Activated naive CD4-positive, alpha-beta T cell treated with anti-CD3 and anti-CD28 coated beads, Interleukin-2, amount 50 U/mL, for 16 hours (primary cell): ENCODE results near the gene PRORP.
"Not testable (repeated sequence)": the region's sequence is repeated elsewhere in the genome, so short reads cannot be mapped to it uniquely, and the experiment has no call there.

Experiments
- DNase-seq: peaks from one replicate; pipeline ENCODE4 v3.0.0-alpha.2; 2020

PRORP gene

DNA sequence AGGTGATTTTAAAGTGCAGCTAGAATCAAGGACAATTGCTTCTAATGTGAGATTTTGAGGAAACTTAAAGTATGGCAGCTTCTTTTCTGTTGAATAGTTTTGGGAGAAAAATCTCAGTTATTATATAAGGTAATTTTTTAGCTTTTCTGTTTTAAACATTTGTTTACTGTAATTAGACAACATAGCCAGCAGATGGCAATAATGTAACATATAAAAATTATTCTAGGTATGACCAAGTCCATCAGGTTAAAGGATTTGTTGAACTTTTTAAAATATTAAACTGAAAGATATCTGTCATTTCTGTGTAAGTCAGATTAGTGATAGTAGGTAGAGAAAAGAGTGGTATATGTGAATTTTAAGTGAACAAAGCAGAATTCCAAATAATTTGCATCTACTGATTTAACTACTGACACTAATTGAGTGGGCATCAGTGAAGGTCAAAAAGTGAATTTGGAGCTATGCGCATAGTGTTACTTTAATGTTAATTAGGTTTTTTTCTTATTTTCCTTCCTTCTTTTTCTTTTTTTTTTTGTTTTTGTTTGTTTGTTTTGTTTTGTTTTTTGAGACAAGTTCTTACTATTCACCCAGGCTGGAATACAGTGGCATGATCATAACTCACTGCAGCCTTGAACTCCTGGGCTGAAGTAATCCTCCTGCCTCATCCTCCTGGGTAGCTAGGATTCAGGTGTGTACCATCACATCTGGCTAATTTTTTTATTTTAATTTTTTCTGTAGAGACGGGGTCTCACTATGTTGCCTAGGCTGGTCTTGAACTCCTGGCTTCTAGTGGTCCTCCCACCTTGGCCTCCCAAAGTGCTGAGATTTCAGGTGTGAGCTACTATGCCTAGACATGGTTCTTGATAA lies 18.6 kb downstream of the PRORP start:
- no peak for DNase-seq

GRCh38 chr14:35144029-35144428 lies 21.7 kb downstream of the PRORP start:
- DNase-seq: no peak

- no peak for DNase-seq
These were observed 24.4 kb downstream of the PRORP start for GRCh38 chr14:35146711-35147149.

DNA sequence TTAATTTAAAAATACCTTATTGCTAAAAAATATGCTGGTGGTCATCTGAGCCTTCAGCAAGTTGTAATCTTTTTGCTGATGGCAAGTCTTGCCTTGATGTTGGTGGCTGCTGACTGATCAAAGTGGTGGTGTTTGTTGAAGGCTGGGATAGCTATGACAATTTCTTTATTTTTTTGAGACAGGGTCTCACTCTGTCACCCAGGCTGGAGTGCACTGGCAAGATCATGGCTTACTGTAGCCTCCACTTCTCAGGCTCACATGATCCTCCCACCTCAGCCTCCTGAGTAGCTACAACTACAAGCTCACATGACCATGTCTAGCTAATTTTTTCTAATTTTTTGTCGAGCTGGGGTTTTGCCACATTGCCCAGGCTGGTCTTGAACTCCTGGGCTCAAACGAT lies 24.8 kb downstream of the PRORP start:
- DNase-seq: no peak

DNA sequence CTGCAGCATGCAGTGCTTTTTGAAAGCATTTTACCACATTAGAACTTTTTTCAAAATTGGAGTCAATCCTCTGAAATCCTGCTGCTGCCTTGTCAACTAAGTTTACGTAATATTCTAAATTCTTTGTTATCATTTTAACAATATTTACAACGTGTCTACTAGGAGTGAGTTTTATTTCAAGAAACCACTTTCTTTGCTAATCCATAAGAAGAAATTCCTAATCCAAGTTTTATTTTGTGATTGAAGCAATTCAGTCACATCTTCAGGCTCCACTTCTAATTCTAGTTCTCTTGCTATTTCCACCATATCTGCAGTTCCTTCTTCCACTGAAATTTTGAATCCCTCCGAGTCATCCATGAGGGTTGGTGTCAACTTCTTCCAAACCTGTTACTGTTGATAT lies 25.4 kb downstream of the PRORP start:
- DNase-seq: no peak

- no peak for DNase-seq
These were observed 26.9 kb downstream of the PRORP start for GRCh38 chr14:35149239-35149638.

DNA sequence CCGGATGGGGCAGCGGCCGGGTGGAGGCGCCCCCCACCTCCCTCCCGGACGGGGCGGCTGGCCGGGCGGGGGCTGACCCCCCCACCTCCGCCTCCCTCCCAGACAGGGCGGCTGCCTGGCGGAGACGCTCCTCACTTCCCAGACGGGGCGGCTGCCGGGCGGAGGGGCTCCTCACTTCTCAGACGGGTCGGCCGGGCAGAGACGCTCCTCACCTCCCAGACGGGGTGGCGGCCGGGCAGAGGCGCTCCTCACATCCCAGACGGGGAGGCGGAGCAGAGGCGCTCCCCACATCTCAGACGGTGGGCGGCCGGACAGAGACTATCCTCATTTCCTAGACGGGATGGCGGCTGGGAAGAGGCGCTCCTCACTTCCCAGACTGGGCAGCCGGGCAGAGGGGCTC lies 30.2 kb downstream of the PRORP start:
- not testable (repeated sequence) for DNase-seq

- DNase-seq: no peak
These were observed 31.7 kb downstream of the PRORP start for GRCh38 chr14:35154016-35154415.

DNA sequence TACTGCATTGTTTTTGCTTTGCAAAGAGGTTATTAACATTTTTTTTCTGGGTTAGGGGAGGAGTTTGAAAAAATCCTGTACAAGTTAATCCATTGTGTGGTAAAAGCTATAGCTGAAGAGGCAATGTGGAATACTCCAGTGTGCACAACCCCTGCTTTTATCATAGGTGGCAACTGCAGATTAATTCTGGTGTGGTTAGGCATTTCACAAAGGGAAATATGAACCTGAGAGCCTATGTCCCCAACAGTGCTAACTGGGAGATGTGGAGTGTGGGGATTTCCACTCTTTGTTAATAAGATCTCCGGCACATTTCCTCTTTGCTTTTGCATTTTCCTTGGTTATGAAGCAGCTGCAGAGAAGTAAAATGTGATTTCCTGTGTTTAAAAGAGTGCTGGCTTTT lies 33.6 kb downstream of the PRORP start:
- no peak for DNase-seq

GRCh38 chr14:35158491-35158890 lies 36.1 kb downstream of the PRORP start:
- DNase-seq: no peak

- no peak for DNase-seq
These were observed 36.8 kb downstream of the PRORP start for GRCh38 chr14:35158951-35159653.

DNA sequence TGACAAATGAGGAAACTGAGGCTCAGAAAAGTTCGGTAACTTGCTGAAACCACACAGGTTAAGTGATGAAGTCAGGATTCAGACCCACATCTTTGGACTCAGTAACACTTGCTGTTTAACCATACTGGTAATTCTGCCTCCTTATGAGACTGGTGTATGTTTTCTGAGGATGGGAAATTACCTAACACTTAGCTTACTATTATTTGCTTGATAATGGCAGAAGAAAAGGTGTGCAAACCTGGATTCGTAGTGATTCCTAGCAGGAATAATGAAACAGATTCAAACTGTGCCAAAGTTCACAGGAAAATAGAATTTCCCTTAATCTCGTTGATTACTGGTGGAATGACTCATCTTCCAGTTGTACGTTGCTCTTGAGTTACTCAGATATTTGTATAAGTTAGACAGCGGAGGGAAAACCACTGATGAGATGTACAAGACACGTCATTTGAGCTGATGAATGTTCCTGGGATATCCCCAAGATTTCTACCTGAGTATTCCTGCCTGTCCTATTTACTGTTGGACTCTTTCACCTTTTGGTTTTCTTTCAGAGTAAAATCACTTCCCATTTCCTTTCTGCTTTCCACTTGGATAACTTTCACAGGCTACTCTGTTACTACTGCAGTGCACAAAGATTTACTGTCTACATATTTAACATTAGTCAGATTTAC lies 37.5 kb downstream of the PRORP start:
- no peak for DNase-seq

DNA sequence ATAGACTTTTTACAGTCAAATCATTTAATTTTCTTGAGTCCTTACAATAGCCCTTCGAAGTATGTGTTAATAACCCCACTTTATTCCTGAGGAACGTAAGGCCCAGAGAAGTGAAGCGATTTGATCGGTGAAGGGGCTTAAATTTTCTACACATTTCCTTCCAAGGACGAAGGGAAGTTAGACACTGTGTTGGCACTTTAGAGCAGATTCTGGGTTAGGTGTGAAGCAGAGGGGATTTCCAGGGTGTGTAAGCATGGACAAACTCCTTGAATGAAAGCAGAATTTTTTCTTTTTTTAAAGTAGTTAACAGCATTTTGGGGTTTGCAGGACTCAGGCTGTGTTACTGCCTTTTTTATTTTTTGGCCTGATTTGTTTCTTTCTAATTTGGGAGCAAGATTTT lies 38.9 kb downstream of the PRORP start:
- no peak for DNase-seq

DNA sequence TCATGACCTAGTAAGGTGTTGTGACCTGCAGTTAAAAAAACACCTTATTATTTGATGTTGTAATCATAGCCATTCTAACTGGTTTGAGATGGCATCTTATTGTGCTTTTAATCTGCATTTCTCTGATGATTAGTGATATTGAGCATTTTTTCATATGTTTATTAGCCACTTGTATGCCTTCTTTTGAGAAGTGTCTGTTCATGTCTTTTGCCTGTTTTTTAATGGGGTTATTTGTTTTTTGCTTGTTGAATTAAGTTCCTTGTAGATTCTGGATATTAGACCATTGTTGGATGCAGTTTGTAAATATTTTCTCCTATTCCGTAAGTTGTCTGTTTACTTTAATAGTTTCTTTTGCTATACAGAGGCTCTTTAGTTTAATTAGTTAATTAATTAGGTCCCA lies 41.0 kb downstream of the PRORP start:
- no peak for DNase-seq

DNA sequence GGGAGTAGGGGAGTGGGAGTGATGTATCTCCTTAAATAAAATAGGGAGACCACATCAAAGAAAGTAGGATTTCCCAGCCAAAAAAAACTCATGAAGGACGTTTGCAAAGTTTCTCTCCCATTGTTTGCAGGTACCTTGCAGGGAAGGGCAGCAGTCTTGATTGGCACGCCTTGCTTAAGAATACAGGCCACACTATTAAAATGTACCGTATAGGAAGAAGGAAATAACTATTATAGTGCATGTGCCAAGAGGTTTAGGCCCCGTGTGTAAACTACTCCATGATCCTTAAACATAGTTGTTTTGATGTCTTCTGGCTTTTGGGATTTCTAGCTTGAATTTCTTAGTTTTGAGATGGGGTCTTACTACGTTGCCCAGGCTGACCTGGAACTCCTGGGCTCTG lies 42.5 kb downstream of the PRORP start:
- DNase-seq: no peak

DNA sequence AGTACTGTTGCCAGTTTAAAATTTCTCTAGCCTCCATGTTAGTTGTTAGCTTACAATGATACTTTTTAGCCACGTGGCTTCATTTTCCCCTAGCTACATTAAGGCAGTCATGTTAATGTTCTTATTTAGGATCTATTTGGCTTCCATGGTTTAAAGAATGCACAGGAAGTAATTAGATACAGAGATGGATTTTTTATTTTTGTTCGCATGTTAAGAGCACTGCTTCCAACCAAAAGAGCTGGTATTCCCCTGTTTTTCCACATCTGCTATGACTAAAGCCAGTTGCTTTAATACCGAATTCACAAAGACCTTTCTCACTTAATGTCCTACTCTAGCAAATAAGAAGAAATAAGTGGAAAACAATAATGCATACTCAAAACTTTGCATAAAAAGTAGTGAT lies 45.1 kb downstream of the PRORP start:
- no peak for DNase-seq
